DND-41 (cell line): Measurements from ENCODE around the gene TMEM151B.

Experiments
- ATAC-seq: fragments of 200-7000 bp; cut with Tn5 transposase; 3 replicates; pipeline ENCODE4 v1.9.1; 2021; ENCODE audit warnings: low read depth; ENCODE audit not compliant: insufficient read depth
- DNase-seq: peaks from one replicate; pipeline ENCODE4 v3.0.0-alpha.2; 2020
- H2AFZ ChIP-seq: 2 replicates; pipeline ENCODE4 v1.6.0; 2012; ENCODE audit warnings: low read depth, low read length
- H3K27ac ChIP-seq: 2 replicates; pipeline ENCODE4 v1.5.1; 2012; ENCODE audit warnings: low read length, inconsistent platforms
- H3K27me3 ChIP-seq: fragments of 200-600 bp; sonication (generic); 2 replicates; pipeline ENCODE4 v1.6.0; 2012; ENCODE audit warnings: low read length, mild to moderate bottlenecking, inconsistent platforms; ENCODE audit not compliant: insufficient read depth, poor library complexity
- H3K36me3 ChIP-seq: 2 replicates; pipeline ENCODE4 v1.5.1; 2012; ENCODE audit warnings: low read length, inconsistent platforms; ENCODE audit not compliant: insufficient read depth
- H3K4me1 ChIP-seq: 2 replicates; pipeline ENCODE4 v1.5.1; 2012; ENCODE audit warnings: mild to moderate bottlenecking, low read length; ENCODE audit not compliant: insufficient read depth
- H3K4me2 ChIP-seq: 2 replicates; pipeline ENCODE4 v1.6.0; 2012; ENCODE audit warnings: mild to moderate bottlenecking, moderate library complexity, low read length, inconsistent platforms; ENCODE audit not compliant: insufficient read depth
- H3K4me3 ChIP-seq, 2 experiments: fragments of 200-600 bp in 1 of 2; shearing (Covaris generic) in 1 of 2; 2 replicates each; pipeline ENCODE4 v1.5.1; 2012 to 2016; ENCODE audit warnings: inconsistent platforms in 2 of 2, low read length in 2 of 2, mild to moderate bottlenecking in 2 of 2, low read depth in 1 of 2, moderate library complexity in 1 of 2
- H3K79me2 ChIP-seq: 2 replicates; pipeline ENCODE4 v1.6.0; 2012; ENCODE audit warnings: low read length, inconsistent platforms; ENCODE audit not compliant: insufficient read depth
- H3K9ac ChIP-seq: 2 replicates; pipeline ENCODE4 v1.6.0; 2012; ENCODE audit warnings: low read depth, mild to moderate bottlenecking, inconsistent platforms, low read length, moderate library complexity
- H3K9me3 ChIP-seq: 2 replicates; pipeline ENCODE4 v1.5.1; 2012; ENCODE audit warnings: low read length, moderate library complexity, mild to moderate bottlenecking, inconsistent platforms; ENCODE audit not compliant: insufficient read depth, severe bottlenecking
- H4K20me1 ChIP-seq: 2 replicates; pipeline ENCODE4 v1.6.0; 2012; ENCODE audit warnings: low read length; ENCODE audit not compliant: insufficient read depth
- EZH2 ChIP-seq: IDR thresholded peaks from 3 replicates; pipeline ENCODE4 v1.6.1; 2012; ENCODE audit warnings: borderline replicate concordance, low read depth, mild to moderate bottlenecking, moderate library complexity, low read length, inconsistent platforms; ENCODE audit not compliant: severe bottlenecking
- TF ChIP-seq, protein P1 (sequence below): IDR thresholded peaks from 2 replicates; pipeline ENCODE4 v1.5.1; 2012; ENCODE audit warnings: borderline replicate concordance, low read length, moderate library complexity, mild to moderate bottlenecking; ENCODE audit not compliant: poor library complexity, severe bottlenecking; ENCODE audit errors: extremely low read depth

TMEM151B gene

DNA sequence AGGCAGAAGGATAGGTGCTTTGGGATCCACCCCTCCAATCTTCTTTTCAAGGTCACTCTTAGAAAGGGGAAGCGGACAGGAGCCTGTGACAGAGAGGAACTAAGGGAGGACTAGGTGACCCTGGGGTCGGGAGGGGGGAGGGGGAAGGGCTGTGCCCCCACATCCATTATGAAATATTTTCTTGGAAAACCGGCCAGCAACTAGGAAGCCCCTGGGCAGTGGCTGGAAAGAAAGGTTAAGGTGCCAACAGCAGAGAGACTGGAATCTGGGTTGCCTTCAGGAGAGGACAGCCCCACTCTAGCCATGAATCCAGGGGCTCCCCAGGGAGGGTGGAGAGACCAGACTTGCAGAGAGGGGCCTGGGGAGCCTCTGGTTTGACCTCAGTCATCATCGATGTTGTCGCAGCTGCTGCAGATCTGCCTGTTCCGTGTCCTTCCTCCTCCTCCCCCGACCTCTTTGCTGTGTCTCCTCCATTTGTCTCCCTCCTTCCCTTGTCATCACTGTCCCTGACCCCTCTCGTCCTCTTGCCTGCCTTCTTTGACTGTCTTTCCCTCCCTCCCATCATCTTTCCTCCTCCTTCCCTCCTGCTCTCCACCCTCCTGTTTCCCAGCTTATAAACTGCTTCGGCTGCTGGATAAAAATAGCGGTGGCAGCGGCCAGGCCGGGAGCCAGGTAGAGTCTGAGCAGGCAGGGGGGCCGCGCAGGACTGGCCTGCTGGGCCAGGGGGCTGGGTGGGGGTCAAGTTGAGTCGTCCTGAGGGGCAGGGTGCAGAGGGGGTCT, 43.7 kb upstream of the TMEM151B start:
- Histone ChIP-seq H3K9me3 (no peaks in the 10 kb centered on the region), H3K27ac (no peak overlapping the region), H3K4me3 (no peak overlapping the region), H3K9ac (peak overlapping the region; percentile 35; the same call in 1 of the 2 replicates), H3K36me3 (peaks cover 36% of the 10 kb centered on the region), H3K27me3 (no peaks in the 10 kb centered on the region), H4K20me1 (peaks cover 27% of the 10 kb centered on the region), H3K4me1 (peaks cover 45% of the 10 kb centered on the region), H3K4me2 (peak overlapping the region; percentile 39; the same call in 1 of the 2 replicates), H2AFZ (no peak overlapping the region), H3K79me2 (peaks cover 23% of the 10 kb centered on the region)
- ATAC-seq (no peak), DNase-seq (no peak)
- TF ChIP-seq, protein P1, sequence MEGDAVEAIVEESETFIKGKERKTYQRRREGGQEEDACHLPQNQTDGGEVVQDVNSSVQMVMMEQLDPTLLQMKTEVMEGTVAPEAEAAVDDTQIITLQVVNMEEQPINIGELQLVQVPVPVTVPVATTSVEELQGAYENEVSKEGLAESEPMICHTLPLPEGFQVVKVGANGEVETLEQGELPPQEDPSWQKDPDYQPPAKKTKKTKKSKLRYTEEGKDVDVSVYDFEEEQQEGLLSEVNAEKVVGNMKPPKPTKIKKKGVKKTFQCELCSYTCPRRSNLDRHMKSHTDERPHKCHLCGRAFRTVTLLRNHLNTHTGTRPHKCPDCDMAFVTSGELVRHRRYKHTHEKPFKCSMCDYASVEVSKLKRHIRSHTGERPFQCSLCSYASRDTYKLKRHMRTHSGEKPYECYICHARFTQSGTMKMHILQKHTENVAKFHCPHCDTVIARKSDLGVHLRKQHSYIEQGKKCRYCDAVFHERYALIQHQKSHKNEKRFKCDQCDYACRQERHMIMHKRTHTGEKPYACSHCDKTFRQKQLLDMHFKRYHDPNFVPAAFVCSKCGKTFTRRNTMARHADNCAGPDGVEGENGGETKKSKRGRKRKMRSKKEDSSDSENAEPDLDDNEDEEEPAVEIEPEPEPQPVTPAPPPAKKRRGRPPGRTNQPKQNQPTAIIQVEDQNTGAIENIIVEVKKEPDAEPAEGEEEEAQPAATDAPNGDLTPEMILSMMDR = no peak
- no peak for TF ChIP-seq EZH2

DNA sequence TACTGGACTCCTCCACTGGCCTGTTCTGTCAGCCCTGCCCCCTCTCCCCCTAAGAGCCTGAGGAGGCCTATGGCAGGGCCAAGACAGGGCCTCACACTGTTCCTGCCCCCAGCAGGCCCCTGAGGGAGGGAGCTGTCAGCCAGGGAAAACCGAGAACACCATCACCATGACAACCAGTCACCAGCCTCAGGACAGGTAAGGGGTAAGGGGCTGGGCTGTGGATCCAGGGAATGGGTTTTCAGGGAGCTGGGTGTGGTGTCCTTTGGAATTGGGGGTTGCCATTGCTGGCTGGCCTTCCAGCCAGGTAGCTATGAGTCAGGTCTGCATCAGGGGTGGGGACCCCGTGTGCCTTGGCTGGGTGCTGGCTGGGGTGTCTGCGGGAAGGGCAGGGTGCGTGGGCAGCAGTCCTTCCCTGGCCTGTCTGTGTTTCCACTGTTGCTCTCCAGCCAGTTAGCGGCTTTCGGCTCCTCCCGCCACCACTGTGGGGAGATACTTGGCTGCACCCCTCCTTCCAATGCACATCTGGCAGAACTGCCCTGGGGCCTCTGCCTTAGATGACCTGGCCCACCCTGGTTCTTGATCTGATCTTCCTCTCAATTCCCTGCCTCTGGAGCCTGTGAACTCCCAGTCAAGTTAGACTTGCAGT, 43.0 kb upstream of the TMEM151B start:
- H3K9me3 ChIP-seq = no peaks in the 10 kb centered on the region
- H3K4me1 ChIP-seq = peaks cover 45% of the 10 kb centered on the region
- H3K36me3 ChIP-seq = peaks cover 42% of the 10 kb centered on the region
- ATAC-seq (no peak), DNase-seq (no peak)
- TF ChIP-seq EZH2 = no peak
- TF ChIP-seq, protein P1 = no peak
- no peak overlapping the region for H3K27ac ChIP-seq
- H4K20me1 ChIP-seq = peaks cover 27% of the 10 kb centered on the region
- no peak overlapping the region for H3K4me2 ChIP-seq
- no peak overlapping the region for H3K4me3 ChIP-seq
- no peak overlapping the region for H2AFZ ChIP-seq
- H3K79me2 ChIP-seq = peaks cover 23% of the 10 kb centered on the region
- H3K9ac ChIP-seq = no peak overlapping the region
- H3K27me3 ChIP-seq = no peaks in the 10 kb centered on the region

DNA sequence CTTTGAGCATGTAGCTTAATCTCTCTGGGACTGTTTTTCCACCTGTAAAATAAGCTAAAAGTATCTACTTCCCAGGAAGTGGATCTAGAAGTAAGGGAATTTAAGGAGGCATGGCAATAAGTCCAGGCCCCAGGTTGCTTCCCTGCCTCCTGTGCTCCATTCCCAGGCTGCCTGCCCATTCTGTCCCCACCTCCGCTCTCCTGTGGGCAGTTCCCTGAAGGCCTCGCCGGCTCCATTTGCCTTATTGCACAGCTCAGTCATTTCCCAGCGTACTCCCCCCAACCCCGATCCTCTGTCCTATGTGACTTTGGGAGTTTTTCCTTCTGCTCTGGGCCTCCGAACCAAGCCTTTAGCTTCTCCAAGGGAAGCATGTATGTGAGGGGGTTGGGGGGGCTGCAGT, 42.2 kb upstream of the TMEM151B start:
- no peaks in the 10 kb centered on the region for H3K9me3 ChIP-seq
- no peaks in the 10 kb centered on the region for H3K27me3 ChIP-seq
- peaks cover 50% of the 10 kb centered on the region for H3K36me3 ChIP-seq

More for the DNA sequence above, 42.2 kb upstream of the TMEM151B start:
- Histone ChIP-seq H2AFZ (no peak overlapping the region), H4K20me1 (peaks cover 27% of the 10 kb centered on the region), H3K4me3 (no peak overlapping the region), H3K79me2 (peaks cover 23% of the 10 kb centered on the region), H3K4me2 (no peak overlapping the region), H3K27ac (no peak overlapping the region), H3K9ac (no peak overlapping the region), H3K4me1 (peaks cover 39% of the 10 kb centered on the region)
- ATAC-seq (no peak), DNase-seq (no peak)
- no peak for TF ChIP-seq EZH2
- TF ChIP-seq, protein P1 = no peak
